Measurements from ENCODE around the gene SLC6A19. TPM values are rescaled to one million over a fixed set of nuclear protein-coding genes. Genes with fewer than 3 reads are reported as not detected.

SLC6A19 gene
- total and polyA plus RNA-seq, 9 of the 15 experiments (the other 6 are each of a cell fraction or from before 2014, with no cell fraction given), result 0.03 to 1.6 (median 0.59) TPM

GRCh38 chr5:1199649-1200494 is 1.5 kb upstream of the SLC6A19 start (continued):
- TF ChIP-seq ATF3 (IDR thresholded peaks at IDR 0.05), result no peak; the same call in 1 of the 2 replicates
- TF ChIP-seq ATF3 (CRISPR knock-in tag; conservative IDR thresholded peaks at IDR 0.05), result no peak
- peak; percentile 60 for TF ChIP-seq NEUROD1 (IDR thresholded peaks at IDR 0.05; ENCODE audit: borderline replicate concordance, low read depth, low read length, partially characterized antibody)
- no peak for TF ChIP-seq CHCHD3 (CRISPR knock-in tag; IDR thresholded peaks at IDR 0.05)
- peak; percentile 59 to 64; a peak in 3 of 4 replicates for TF ChIP-seq TBL1XR1 (IDR thresholded peaks at IDR 0.05; ENCODE audit: low read length in 2 of 2)
- TF ChIP-seq CTCF (IDR thresholded peaks at IDR 0.05 in 2 of 3, conservative IDR thresholded peaks at IDR 0.05 in 1 of 3; ENCODE audit: insufficient read depth in 2 of 3, low read depth in 1 of 3, low read length in 3 of 3), result 0 out of 6 replicates have a peak, but pooled peaks of 1 of the 3 experiments have one; percentile 11
- TF ChIP-seq BCLAF1 (IDR thresholded peaks at IDR 0.05; ENCODE audit: borderline replicate concordance in 1 of 2, control insufficient read depth in 1 of 2, low read depth in 2 of 2, low read length in 1 of 2), result peak in 1 of 2 experiments; percentile 22; a peak in 1 of 4 replicates
- no peak for TF ChIP-seq SFPQ (IDR thresholded peaks at IDR 0.05; ENCODE audit: low read depth, low read length)
- peak; percentile 99 for TF ChIP-seq LARP7 (IDR thresholded peaks at IDR 0.05)
- TF ChIP-seq NR3C1 (CRISPR knock-in tag; IDR thresholded peaks at IDR 0.05), result no peak
- 0 out of 2 replicates have a peak, but pooled peaks have one; percentile 45 for TF ChIP-seq ZNF445 (CRISPR knock-in tag; IDR thresholded peaks at IDR 0.05; ENCODE audit: low read depth)
- no peak for TF ChIP-seq GATAD2B (IDR thresholded peaks at IDR 0.05; ENCODE audit: borderline replicate concordance)
- TF ChIP-seq USF1 (CRISPR knock-in tag; IDR thresholded peaks at IDR 0.05), result peak; percentile 9; the same call in 1 of the 2 replicates
- TF ChIP-seq ZNF217 (CRISPR knock-in tag; IDR thresholded peaks at IDR 0.05), result no peak
- no peak for TF ChIP-seq ZNF75A (CRISPR knock-in tag; IDR thresholded peaks at IDR 0.05)
- TF ChIP-seq ZNF134 (CRISPR knock-in tag; conservative IDR thresholded peaks at IDR 0.05), result no peak

Measured in K562 (cell line).